ENCODE measurements around the gene RFESD. TPM values are rescaled to one million over a fixed set of nuclear protein-coding genes. Genes with fewer than 3 reads are reported as not detected.

The RFESD gene
- total and polyA plus RNA-seq, 2 of the 8 experiments (the other 6 are each of a cell fraction or from before 2014, with no cell fraction given): 1.7 to 2.0 TPM

DNA sequence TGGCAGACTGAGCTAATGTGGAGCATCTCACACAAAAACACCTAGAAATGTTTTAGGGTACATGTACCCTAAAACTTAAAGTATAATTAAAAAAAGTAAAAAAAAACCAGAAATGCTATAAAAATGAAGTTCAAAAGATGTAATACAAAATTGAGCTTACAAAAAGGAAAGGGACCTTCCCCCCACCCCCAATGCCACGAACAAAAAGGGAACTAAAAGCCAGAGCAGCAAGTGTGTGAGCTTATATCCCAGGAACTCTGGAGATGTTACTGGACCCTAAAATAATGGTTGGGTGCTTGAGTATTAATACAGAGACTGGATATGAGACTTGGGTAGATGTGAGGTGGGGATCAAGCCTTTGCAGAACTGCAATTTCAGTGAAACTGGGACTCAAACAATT lies 25.2 kb downstream of the RFESD start:
- no peak overlapping the region for H3K56ac ChIP-seq (replicated peaks; ENCODE audit: insufficient read length, low read depth, low read length)
- H3K36me3 ChIP-seq (ENCODE audit: control insufficient read depth in 2 of 4, insufficient read depth in 4 of 4, low read length in 3 of 4): no peaks in the 10 kb centered on the region
- no peak overlapping the region for H2AK5ac ChIP-seq (ENCODE audit: low read depth, low read length)
- H4K20me1 ChIP-seq (replicated peaks in 1 of 2; ENCODE audit: control insufficient read depth in 1 of 2, insufficient read depth in 2 of 2, low read length in 2 of 2): no peaks in the 10 kb centered on the region
- ChIA-PET POLR2A (ENCODE audit: partially characterized antibody) (no interaction called here), CTCF (ENCODE audit: partially characterized antibody) (interaction anchor here (0.6 to 0.8 kb wide), 2 partner anchors 177 to 354 kb away, joined by 3 to 6 read pairs; no protein-coding TSS in a partner anchor)
- H3K27me3 ChIP-seq (replicated peaks in 1 of 4; ENCODE audit: control insufficient read depth in 3 of 4, extremely low read depth in 1 of 4, insufficient read depth in 3 of 4, low read length in 3 of 4): no peaks in the 10 kb centered on the region
- no peak overlapping the region for H2BK20ac ChIP-seq (ENCODE audit: low read length)
- H3K27ac ChIP-seq (ENCODE audit: low read depth, low read length): no peak overlapping the region
- H3K4me2 ChIP-seq (ENCODE audit: insufficient read depth in 1 of 2, low read depth in 2 of 2, low read length in 2 of 2): no peak overlapping the region
- H2BK5ac ChIP-seq (ENCODE audit: low read depth, low read length): no peak overlapping the region
- no peaks in the 10 kb centered on the region for H3K79me1 ChIP-seq (ENCODE audit: low read depth, low read length)
- no peak overlapping the region for H4K5ac ChIP-seq (ENCODE audit: insufficient read length, low read depth, low read length)
- no peaks in the 10 kb centered on the region for H3K79me2 ChIP-seq (ENCODE audit: control insufficient read depth in 1 of 2, insufficient read depth in 2 of 2, low read length in 2 of 2)
- H3K18ac ChIP-seq (ENCODE audit: extremely low read depth, low read length): no peak overlapping the region
- H3K23ac ChIP-seq (ENCODE audit: insufficient read length): no peak overlapping the region
- H2AFZ ChIP-seq (ENCODE audit: low read length): peak overlapping the region; percentile 81; the same call in 1 of the 2 replicates
- H3K4me3 ChIP-seq (ENCODE audit: extremely low read depth in 1 of 4, insufficient read depth in 2 of 4, low read depth in 3 of 4, low read length in 4 of 4): no peak overlapping the region
- no peaks in the 10 kb centered on the region for H3K9me3 ChIP-seq (ENCODE audit: insufficient read depth in 2 of 2, low read depth in 1 of 2, low read length in 1 of 2)
- H3K14ac ChIP-seq (ENCODE audit: insufficient read length): no peak overlapping the region
- no peaks in the 10 kb centered on the region for H3K4me1 ChIP-seq (replicated peaks in 1 of 4; ENCODE audit: control insufficient read depth in 3 of 4, insufficient read depth in 4 of 4, low read length in 3 of 4)
- no peak overlapping the region for H2BK120ac ChIP-seq (replicated peaks; ENCODE audit: low read depth, low read length)
- no peak overlapping the region for H4K8ac ChIP-seq (ENCODE audit: extremely low read depth, insufficient read depth, low read length)
- no peak overlapping the region for H2BK15ac ChIP-seq (ENCODE audit: low read length)
- WGBS, 2 experiments (ENCODE audit: extremely low coverage in 1 of 2, insufficient coverage in 1 of 2, insufficient read length in 1 of 2, insufficient replicate concordance in 2 of 2, low coverage in 1 of 2, low lambda C conversion rate in 2 of 2, missing lambda C conversion rate in 1 of 2): 82% methylated on average over 1 of the region's 1 CpG; no CpG with 5 or more reads in 1 of the 2 experiments
- no peak overlapping the region for H3K4ac ChIP-seq (replicated peaks; ENCODE audit: insufficient read length, low read depth, low read length)
- H4K91ac ChIP-seq (replicated peaks; ENCODE audit: insufficient read length, low read length): no peak overlapping the region
- no peak overlapping the region for H3K9ac ChIP-seq (replicated peaks in 1 of 4; ENCODE audit: extremely low read depth in 1 of 4, low read depth in 3 of 4, low read length in 3 of 4)
- no peak overlapping the region for H2BK12ac ChIP-seq (ENCODE audit: low read depth, low read length)
- FAIRE-seq: no peak
- DNase-seq (ENCODE audit: low read depth in 1 of 2, low spot score in 2 of 2): no peak
- no peaks in the 10 kb centered on the region; the same call in 1 of the 2 replicates for H3K23me2 ChIP-seq (ENCODE audit: low read depth, low read length)
- TF ChIP-seq SUZ12 (IDR thresholded peaks at IDR 0.05; ENCODE audit: low read length) (no peak), EP300 (IDR thresholded peaks at IDR 0.05; ENCODE audit: borderline replicate concordance in 1 of 2, low read depth in 2 of 2, low read length in 2 of 2) (no peak), SIN3A (conservative IDR thresholded peaks at IDR 0.05 in 1 of 2, IDR thresholded peaks at IDR 0.05 in 1 of 2; ENCODE audit: low read depth in 1 of 2, low read length in 2 of 2) (no peak), SRF (IDR thresholded peaks at IDR 0.05; ENCODE audit: low read depth, low read length) (no peak), BRCA1 (IDR thresholded peaks at IDR 0.05; ENCODE audit: low read depth, low read length) (no peak), TAF7 (optimal IDR thresholded peaks at IDR 0.05; ENCODE audit: borderline replicate concordance, low read depth, low read length) (no peak), RNF2 (IDR thresholded peaks at IDR 0.05; ENCODE audit: borderline replicate concordance, low read depth, low read length, missing control alignments, poor library complexity, severe bottlenecking) (no peak), POU5F1 (IDR thresholded peaks at IDR 0.05; ENCODE audit: low read depth, low read length) (no peak), TCF12 (IDR thresholded peaks at IDR 0.05; ENCODE audit: low read depth, low read length) (no peak), POLR2A (IDR thresholded peaks at IDR 0.05; ENCODE audit: control extremely low read depth in 1 of 2, low read depth in 2 of 2, low read length in 2 of 2) (no peak), RXRA (IDR thresholded peaks at IDR 0.05; ENCODE audit: insufficient read depth, low read depth, low read length) (no peak), EGR1 (IDR thresholded peaks at IDR 0.05; ENCODE audit: borderline replicate concordance, low read depth, low read length) (no peak), SAP30 (IDR thresholded peaks at IDR 0.05; ENCODE audit: insufficient read depth, insufficient replicate concordance, low read length) (no peak), TAF1 (IDR thresholded peaks at IDR 0.05; ENCODE audit: low read depth, low read length) (no peak)

All from H1 (cell line).